Aorta (tissue), 5 donors: Measurements from ENCODE around the gene SAXO1. TPM values are rescaled to one million over a fixed set of nuclear protein-coding genes. Genes with fewer than 3 reads are reported as not detected.
A peak's percentile ranks its signal among the peaks of the same experiment; 100 is the strongest.
"Not testable (repeated sequence)": the region's sequence is repeated elsewhere in the genome, so short reads cannot be mapped to it uniquely, and the experiment has no call there.

Source experiments
- ATAC-seq: fragments of 200-7000 bp; cut with Tn5 transposase; one replicate; pipeline ENCODE4 v1.9.1; 2022; ENCODE audit warnings: moderate library complexity; ENCODE audit not compliant: low FRiP score
- DNase-seq, 2 donors: peaks; one replicate each; pipeline ENCODE4 v3.0.0-alpha.2; 2020
- H3K27ac ChIP-seq, 2 donors: one replicate each; pipeline ENCODE4 v1.5.1; 2013; ENCODE audit warnings: low read length in 2 of 2, mild to moderate bottlenecking in 2 of 2, moderate library complexity in 2 of 2, control low read depth in 1 of 2, inconsistent platforms in 1 of 2, low read depth in 1 of 2
- H3K27me3 ChIP-seq, 2 donors: one replicate each; pipeline ENCODE4 v1.6.1; 2013; ENCODE audit warnings: control low read depth in 1 of 2, low read length in 1 of 2, mild to moderate bottlenecking in 1 of 2, moderate library complexity in 1 of 2; ENCODE audit not compliant: insufficient read depth in 2 of 2, control insufficient read depth in 1 of 2
- H3K36me3 ChIP-seq, 2 donors: one replicate each; pipeline ENCODE4 v1.6.1; 2013; ENCODE audit warnings: control low read depth in 1 of 2, low read length in 1 of 2, mild to moderate bottlenecking in 1 of 2; ENCODE audit not compliant: insufficient read depth in 2 of 2, control insufficient read depth in 1 of 2
- H3K4me1 ChIP-seq, 2 donors: one replicate each; pipeline ENCODE4 v1.6.1; 2013; ENCODE audit warnings: low read length in 2 of 2, control low read depth in 1 of 2, mild to moderate bottlenecking in 1 of 2, moderate library complexity in 1 of 2; ENCODE audit not compliant: insufficient read depth in 2 of 2, control insufficient read depth in 1 of 2
- H3K4me3 ChIP-seq, 2 donors: one replicate each; pipeline ENCODE4 v1.5.1; 2013; ENCODE audit warnings: low read length in 2 of 2, control low read depth in 1 of 2, mild to moderate bottlenecking in 1 of 2
- H3K9me3 ChIP-seq: one replicate; pipeline ENCODE4 v1.6.1; 2013; ENCODE audit warnings: mild to moderate bottlenecking, low read length; ENCODE audit not compliant: control insufficient read depth
- WGBS, 2 donors: extraction: QIAGEN DNeasy Blood & Tissue Kit; methylation state at CpG; one replicate each; pipeline ENCODE4 v1.1.7; 2013; 5-methylcytosine and 5-hydroxymethylcytosine counted together
- intact Hi-C, 2 donors: fragments of 100-400 bp; cut with DNase I; formaldehyde crosslinking; loops; one replicate each; pipeline versions ENCODE4 v1.14.2 to v1.15.0; 2022
- polyA plus RNA-seq, 2 donors: library from polyadenylated mRNA; stranded (reverse); fragments of 200-250 nt; gene quantifications; one replicate each; pipeline ENCODE4 v1.2.3, GENCODE V29; 2013
- total RNA-seq, 2 donors: library from RNA; stranded (reverse); fragmentation: NEBNext Ultra II Directional; extraction: Animal tissue kit (Norgen Biotek cat#: 25700); gene quantifications; one replicate each; pipeline ENCODE4 v1.2.1, GENCODE V29; 2021
- donor health status: healthy with polysubstance abuse.
- donor health status: Bipolar disorder and iron deficiency.
- donor health status: DM: no; HTN: no; CAD: no.
- donor health status: DM: no; HTN: no; CAD: no.
- donor health status: DM: yes; HTN: yes; CAD: no.

The SAXO1 gene
- total and polyA plus RNA-seq, 4 donors = 0.24 to 0.29 TPM; not detected in 2

DNA sequence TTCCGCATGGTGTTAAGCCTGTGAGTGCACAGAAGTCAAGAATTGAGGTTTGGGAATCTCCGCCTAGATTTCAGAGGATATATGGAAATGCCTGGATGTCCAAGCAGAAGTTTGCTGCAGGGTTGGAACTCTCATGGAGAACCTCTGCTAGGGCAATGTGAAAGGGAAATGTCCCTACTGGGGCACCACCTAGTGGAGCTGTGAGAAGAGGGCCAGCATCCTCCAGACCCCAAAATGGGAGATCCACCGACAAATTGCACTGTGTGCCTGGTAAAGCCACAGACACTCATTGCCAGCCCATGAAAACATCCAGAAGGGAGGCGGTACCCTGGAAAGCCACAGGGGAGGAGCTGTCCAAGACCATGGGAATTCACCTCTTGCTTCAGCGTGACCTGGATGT, 3.6 kb upstream of the SAXO1 start:
- WGBS, 2 donors = 96 to 98% methylated on average over 5 of the region's 5 CpGs
- Histone ChIP-seq H3K4me1 (no peaks in the 10 kb centered on the region), H3K27me3 (no peaks in the 10 kb centered on the region), H3K4me3 (no peak overlapping the region), H3K27ac (no peak overlapping the region), H3K9me3 (no peaks in the 10 kb centered on the region), H3K36me3 (no peaks in the 10 kb centered on the region)
- ATAC-seq (no peak), DNase-seq (no peak)
- intact Hi-C loops = no loop called here

DNA sequence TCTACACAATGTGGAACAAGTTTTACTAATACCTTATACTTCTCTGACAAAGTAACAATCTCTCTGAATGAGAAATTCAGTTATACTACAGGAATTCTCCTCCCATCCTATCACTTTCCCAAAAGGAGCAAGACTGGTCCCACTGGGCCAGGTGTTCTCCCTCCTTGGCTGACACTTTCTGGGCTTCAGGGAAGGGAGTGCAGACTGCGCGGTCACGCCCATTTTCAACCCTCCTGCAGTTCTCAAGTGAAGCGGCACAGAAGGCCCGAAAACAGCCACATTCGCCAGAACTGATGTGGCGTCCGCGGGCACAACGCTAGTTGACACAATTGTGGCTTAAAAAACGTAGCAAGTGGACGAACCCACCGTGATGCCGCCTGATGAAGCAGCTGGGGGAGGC, 603 bp downstream of the SAXO1 start:
- no peaks in the 10 kb centered on the region for H3K4me1 ChIP-seq
- no peaks in the 10 kb centered on the region for H3K36me3 ChIP-seq
- ATAC-seq = no peak
- WGBS, 2 donors = 79 to 84% methylated on average over 14 of the region's 14 CpGs
- intact Hi-C loops = no loop called here
- H3K9me3 ChIP-seq = no peaks in the 10 kb centered on the region
- no peak for DNase-seq
- H3K27me3 ChIP-seq = no peaks in the 10 kb centered on the region
- no peak overlapping the region for H3K4me3 ChIP-seq
- H3K27ac ChIP-seq = no peak overlapping the region

- H3K4me3 ChIP-seq = no peak overlapping the region
- WGBS, 2 donors = 85 to 94% methylated on average over 1 of the region's 1 CpG
- no peaks in the 10 kb centered on the region for H3K27me3 ChIP-seq
- no peaks in the 10 kb centered on the region for H3K36me3 ChIP-seq
- no peak for ATAC-seq
- no peaks in the 10 kb centered on the region for H3K9me3 ChIP-seq
- no peak overlapping the region for H3K27ac ChIP-seq
- no peaks in the 10 kb centered on the region for H3K4me1 ChIP-seq
- no peak for DNase-seq
- intact Hi-C loops = no loop called here
Observed at GRCh38 chr9:19030899-19031298, 2.1 kb downstream of the SAXO1 start.

DNA sequence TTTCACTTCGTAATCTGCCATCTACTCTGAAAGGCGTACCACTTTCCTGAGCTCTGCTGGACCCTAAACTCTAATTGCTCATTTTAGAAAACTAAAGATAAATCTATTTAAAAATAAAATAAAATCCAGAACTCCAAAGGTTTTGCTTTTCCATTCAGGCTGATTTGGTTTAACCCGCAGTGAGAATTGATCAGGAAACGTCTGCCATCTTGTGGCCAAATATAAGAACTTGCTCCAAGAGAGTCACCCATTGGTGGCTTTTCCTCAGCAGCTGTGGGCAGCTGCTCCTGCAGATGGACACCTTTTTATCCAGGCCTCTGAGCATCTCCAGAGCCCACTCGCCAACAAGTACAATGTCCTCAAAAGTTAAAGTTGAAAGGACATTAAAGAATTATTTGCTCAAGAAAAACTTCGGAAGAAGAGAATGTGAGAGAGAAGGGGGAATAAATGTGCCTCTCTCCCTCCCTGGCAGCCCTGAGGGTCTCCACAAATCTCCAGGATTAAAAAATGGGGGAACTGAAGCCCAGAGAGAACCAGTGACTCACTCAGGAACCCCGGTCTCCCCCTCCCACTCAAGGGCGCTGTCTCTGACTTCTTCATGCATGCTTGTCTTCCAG, 4.1 kb downstream of the SAXO1 start:
- ATAC-seq = peak; percentile 83
- WGBS, 2 donors = 10 to 11% methylated on average over 8 of the region's 8 CpGs
- no peak for DNase-seq
- no peak overlapping the region for H3K27ac ChIP-seq
- no peaks in the 10 kb centered on the region for H3K9me3 ChIP-seq
- no peaks in the 10 kb centered on the region for H3K4me1 ChIP-seq
- intact Hi-C loops = loop anchor here (5.0 to 10.0 kb wide), 4 partner anchors 594 to 1234 kb away; no protein-coding TSS in a partner anchor
- no peaks in the 10 kb centered on the region for H3K27me3 ChIP-seq
- no peaks in the 10 kb centered on the region for H3K36me3 ChIP-seq
- H3K4me3 ChIP-seq = no peak overlapping the region

GRCh38 chr9:19027825-19028224, 5.2 kb downstream of the SAXO1 start:
- H3K4me3 ChIP-seq = no peak overlapping the region
- no peak for ATAC-seq
- no peaks in the 10 kb centered on the region for H3K4me1 ChIP-seq
- intact Hi-C loops = loop anchor here (5.0 to 10.0 kb wide), 4 partner anchors 593 to 1233 kb away; no protein-coding TSS in a partner anchor
- 94 to 95% methylated on average over 22 of the region's 22 CpGs for WGBS, 2 donors
- DNase-seq = no peak
- H3K36me3 ChIP-seq = no peaks in the 10 kb centered on the region
- H3K27me3 ChIP-seq = no peaks in the 10 kb centered on the region
- no peaks in the 10 kb centered on the region for H3K9me3 ChIP-seq
- H3K27ac ChIP-seq = no peak overlapping the region

GRCh38 chr9:19026375-19026774, 6.6 kb downstream of the SAXO1 start:
- DNase-seq (no peak), ATAC-seq (no peak)
- H3K27me3 ChIP-seq = no peaks in the 10 kb centered on the region
- WGBS, 2 donors = 92% methylated on average over 6 of the region's 6 CpGs
- no peak overlapping the region for H3K4me3 ChIP-seq
- no peaks in the 10 kb centered on the region for H3K9me3 ChIP-seq
- no peaks in the 10 kb centered on the region for H3K36me3 ChIP-seq
- no peaks in the 10 kb centered on the region for H3K4me1 ChIP-seq
- intact Hi-C loops = loop anchor here (5.0 to 10.0 kb wide), 4 partner anchors 592 to 1232 kb away; no protein-coding TSS in a partner anchor
- H3K27ac ChIP-seq = no peak overlapping the region

DNA sequence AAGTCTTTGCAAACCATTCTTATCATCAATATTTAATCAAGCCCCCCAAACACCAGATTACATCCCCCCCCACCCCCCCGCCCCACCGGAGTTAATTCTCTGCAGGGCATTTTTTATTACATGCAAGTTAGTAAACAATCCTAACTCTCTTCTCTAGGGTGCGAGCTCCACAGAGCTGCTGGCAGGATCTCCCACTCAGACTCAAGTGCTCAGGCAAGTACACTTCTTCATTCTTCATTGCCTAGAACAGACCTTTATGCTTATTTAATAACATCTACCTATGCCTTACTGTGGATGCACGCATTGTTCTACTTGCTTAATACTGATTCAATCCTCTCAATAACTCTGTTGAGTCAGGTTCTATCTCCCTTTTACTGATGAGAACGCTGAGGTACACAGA, 9.9 kb downstream of the SAXO1 start:
- intact Hi-C loops = loop anchor here (10.0 kb wide), 3 partner anchors 588 to 1228 kb away; no protein-coding TSS in a partner anchor
- Histone ChIP-seq H3K27ac (no peak overlapping the region), H3K9me3 (no peaks in the 10 kb centered on the region), H3K4me3 (no peak overlapping the region), H3K27me3 (no peaks in the 10 kb centered on the region), H3K4me1 (peaks cover 0 to 2% of the 10 kb centered on the region in 2 donors), H3K36me3 (no peaks in the 10 kb centered on the region)
- WGBS, 2 donors = 49 to 62% methylated on average over 5 of the region's 5 CpGs
- ATAC-seq (no peak), DNase-seq (no peak)

GRCh38 chr9:19022206-19022605, 10.8 kb downstream of the SAXO1 start:
- ATAC-seq (no peak), DNase-seq (no peak)
- Histone ChIP-seq H3K27me3 (no peaks in the 10 kb centered on the region), H3K36me3 (no peaks in the 10 kb centered on the region), H3K4me3 (no peak overlapping the region), H3K4me1 (peaks cover 0 to 2% of the 10 kb centered on the region in 2 donors), H3K27ac (no peak overlapping the region), H3K9me3 (no peaks in the 10 kb centered on the region)
- intact Hi-C loops = loop anchor here (10.0 kb wide), 3 partner anchors 587 to 1227 kb away; no protein-coding TSS in a partner anchor
- 96 to 98% methylated on average over 2 of the region's 2 CpGs for WGBS, 2 donors

- H3K4me3 ChIP-seq, H3K4me1 ChIP-seq, H3K36me3 ChIP-seq, ATAC-seq, DNase-seq, H3K27me3 ChIP-seq, H3K9me3 ChIP-seq, H3K27ac ChIP-seq: not testable (repeated sequence)
- 98 to 99% methylated on average over 2 of the region's 2 CpGs for WGBS, 2 donors
- intact Hi-C loops = loop anchor here (10.0 kb wide), 3 partner anchors 587 to 1227 kb away; no protein-coding TSS in a partner anchor
Observed at GRCh38 chr9:19021649-19022048, 11.4 kb downstream of the SAXO1 start.
